Activated CD4-positive, alpha-beta T cell treated with anti-CD3 and anti-CD28 coated beads for 48 hours (primary cell): ENCODE data around the gene LITAFD.
"Not testable (repeated sequence)": the region's sequence is repeated elsewhere in the genome, so short reads cannot be mapped to it uniquely, and the experiment has no call there.

Experiments
- DNase-seq: peaks from one replicate; pipeline ENCODE4 v3.0.0-alpha.2; 2020

The LITAFD gene

GRCh38 chr16:8872967-8873865, 8.9 kb upstream of the LITAFD start:
- no peak for DNase-seq

GRCh38 chr16:8873866-8874195, 8.3 kb upstream of the LITAFD start:
- DNase-seq: not testable (repeated sequence)

- DNase-seq: no peak
Observed at GRCh38 chr16:8874388-8874787, 7.8 kb upstream of the LITAFD start.

GRCh38 chr16:8875317-8875716, 6.8 kb upstream of the LITAFD start:
- not testable (repeated sequence) for DNase-seq

GRCh38 chr16:8877894-8878522, 4.1 kb upstream of the LITAFD start:
- no peak for DNase-seq

- no peak for DNase-seq
Observed at GRCh38 chr16:8878523-8878911, 3.6 kb upstream of the LITAFD start.

GRCh38 chr16:8880839-8881510, 1.2 kb upstream of the LITAFD start:
- no peak for DNase-seq

- DNase-seq: no peak
Observed at GRCh38 chr16:8882725-8883377, 700 bp downstream of the LITAFD start.

GRCh38 chr16:8885674-8886592, 3.8 kb downstream of the LITAFD start:
- no peak for DNase-seq

- DNase-seq: no peak
Observed at GRCh38 chr16:8886593-8887430, 4.7 kb downstream of the LITAFD start.

- DNase-seq: no peak
Observed at GRCh38 chr16:8887431-8887765, 5.2 kb downstream of the LITAFD start.

GRCh38 chr16:8887952-8888560, 5.9 kb downstream of the LITAFD start:
- DNase-seq: no peak

GRCh38 chr16:8888951-8889892, 7.1 kb downstream of the LITAFD start:
- no peak for DNase-seq

- no peak for DNase-seq
Observed at GRCh38 chr16:8889893-8890548, 7.9 kb downstream of the LITAFD start.

- DNase-seq: no peak
Observed at GRCh38 chr16:8890549-8890921, 8.4 kb downstream of the LITAFD start.

- DNase-seq: no peak
Observed at GRCh38 chr16:8892101-8892575, 10.0 kb downstream of the LITAFD start.

GRCh38 chr16:8893426-8893825, 11.3 kb downstream of the LITAFD start:
- DNase-seq: no peak

GRCh38 chr16:8893976-8894690, 12.0 kb downstream of the LITAFD start:
- DNase-seq: no peak
